ENCODE results near the gene CNTN1. TPM values are rescaled to one million over a fixed set of nuclear protein-coding genes. Genes with fewer than 3 reads are reported as not detected.

CNTN1 gene
- total RNA-seq, 1 experiment from 2014 or later = 3.0 TPM

DNA sequence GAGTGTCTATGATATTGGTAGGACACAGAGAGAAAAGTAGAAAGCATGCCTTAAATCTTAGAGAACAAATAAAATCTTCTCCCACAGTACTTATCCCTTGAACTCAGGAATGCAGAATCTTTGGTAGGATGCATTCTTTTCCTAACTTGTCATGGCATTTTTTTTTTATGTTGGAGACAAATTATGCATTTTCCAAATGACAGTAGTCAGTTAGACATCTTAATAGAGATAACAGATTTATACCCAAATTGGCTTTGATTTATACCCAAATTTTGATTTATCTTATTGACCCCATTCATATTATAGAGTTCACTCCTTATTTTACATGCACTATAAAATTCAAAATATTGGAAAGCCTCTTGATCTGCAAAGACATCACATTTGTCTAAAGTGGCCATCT, 132.9 kb downstream of the CNTN1 start:
- H3K4me2 ChIP-seq (ENCODE audit: low read length) = no peak overlapping the region
- no peaks in the 10 kb centered on the region for H3K79me2 ChIP-seq (ENCODE audit: insufficient read depth, low read length)
- intact Hi-C loops (cut with micrococcal nuclease) = no loop called here
- DNase-seq (ENCODE audit: low read depth, low spot score) = no peak
- H3K9ac ChIP-seq (ENCODE audit: low read length) = no peak overlapping the region
- H3K27ac ChIP-seq (ENCODE audit: low read depth, low read length) = no peak overlapping the region
- no peaks in the 10 kb centered on the region for H3K9me2 ChIP-seq (ENCODE audit: insufficient read depth)
- no peaks in the 10 kb centered on the region for H4K20me1 ChIP-seq (ENCODE audit: insufficient read depth)
- POLR2A ChIA-PET = no interaction called here
- no peak overlapping the region for H3K4me3 ChIP-seq (replicated peaks in 1 of 2; ENCODE audit: low read depth in 1 of 2, low read length in 2 of 2)
- no peaks in the 10 kb centered on the region for H3K9me3 ChIP-seq (ENCODE audit: control insufficient read depth in 1 of 2, insufficient read depth in 1 of 2, low read depth in 1 of 2, low read length in 2 of 2)
- TF ChIP-seq SP1 (IDR thresholded peaks at IDR 0.05; ENCODE audit: low read depth) = no peak
- H3K36me3 ChIP-seq (ENCODE audit: control insufficient read depth in 1 of 2, insufficient read depth in 2 of 2, low read length in 2 of 2) = no peaks in the 10 kb centered on the region
- ATAC-seq = no peak
- H2AFZ ChIP-seq (ENCODE audit: low read depth, low read length, poor library complexity, severe bottlenecking) = no peak overlapping the region
- RAD21 ChIA-PET (ENCODE audit: low non-redundant PET in 1 of 2, low total read pairs in 2 of 2, uncharacterized antibody in 2 of 2, unreplicated experiment in 2 of 2) = no interaction called here
- CTCF ChIA-PET = no interaction called here
- H3K27me3 ChIP-seq (ENCODE audit: insufficient read depth, low read length) = no peaks in the 10 kb centered on the region
- no TSS peak for BruUV-seq (replicated peaks)
- H3K4me1 ChIP-seq (ENCODE audit: control insufficient read depth in 1 of 2, insufficient read depth in 2 of 2, low read length in 2 of 2) = peaks cover 0 to 9% of the 10 kb centered on the region in 2 experiments; a peak in 2 of 4 replicates

- CTCF ChIA-PET = no interaction called here
- POLR2A ChIA-PET = no interaction called here
- peak overlapping the region; percentile 59 for H2AFZ ChIP-seq (ENCODE audit: low read depth, low read length, poor library complexity, severe bottlenecking)
Measured at GRCh38 chr12:40827683-40828592, 135.7 kb downstream of the CNTN1 start.

More at GRCh38 chr12:40827683-40828592, 135.7 kb downstream of the CNTN1 start:
- H3K27me3 ChIP-seq (ENCODE audit: insufficient read depth, low read length) = no peaks in the 10 kb centered on the region
- TF ChIP-seq, protein P1, sequence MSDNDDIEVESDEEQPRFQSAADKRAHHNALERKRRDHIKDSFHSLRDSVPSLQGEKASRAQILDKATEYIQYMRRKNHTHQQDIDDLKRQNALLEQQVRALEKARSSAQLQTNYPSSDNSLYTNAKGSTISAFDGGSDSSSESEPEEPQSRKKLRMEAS (IDR thresholded peaks at IDR 0.05) = no peak
- TF ChIP-seq ZNF274 (IDR thresholded peaks at IDR 0.05; ENCODE audit: low read depth, low read length) = no peak
- TF ChIP-seq SRF (IDR thresholded peaks at IDR 0.05; ENCODE audit: low read depth) = no peak
- no peak for TF ChIP-seq ATF3 (IDR thresholded peaks at IDR 0.05)
- TF ChIP-seq EZH2 (IDR thresholded peaks at IDR 0.05) = no peak
- no peak for TF ChIP-seq POLR2AphosphoS5 (IDR thresholded peaks at IDR 0.05; ENCODE audit: low read depth, low read length)
- no peak for TF ChIP-seq CBX3 (IDR thresholded peaks at IDR 0.05; ENCODE audit: low read depth)
- no peak for TF ChIP-seq POLR2A (IDR thresholded peaks at IDR 0.05; ENCODE audit: borderline replicate concordance, extremely low read depth, insufficient read depth, insufficient read length)
- TF ChIP-seq JUND (IDR thresholded peaks at IDR 0.05) = no peak
- H3K9ac ChIP-seq (ENCODE audit: low read length) = no peak overlapping the region
- no peak for DNase-seq (ENCODE audit: low read depth, low spot score)
- no peak overlapping the region for H3K4me3 ChIP-seq (replicated peaks in 1 of 2; ENCODE audit: low read depth in 1 of 2, low read length in 2 of 2)
- BruUV-seq (replicated peaks) = no TSS peak
- no peaks in the 10 kb centered on the region for H3K36me3 ChIP-seq (ENCODE audit: control insufficient read depth in 1 of 2, insufficient read depth in 2 of 2, low read length in 2 of 2)
- H3K79me2 ChIP-seq (ENCODE audit: insufficient read depth, low read length) = no peaks in the 10 kb centered on the region
- no peaks in the 10 kb centered on the region for H4K20me1 ChIP-seq (ENCODE audit: insufficient read depth)
- intact Hi-C loops (cut with micrococcal nuclease) = no loop called here
- no peaks in the 10 kb centered on the region for H3K9me2 ChIP-seq (ENCODE audit: insufficient read depth)
- H3K27ac ChIP-seq (ENCODE audit: low read depth, low read length) = no peak overlapping the region
- no peaks in the 10 kb centered on the region for H3K9me3 ChIP-seq (ENCODE audit: control insufficient read depth in 1 of 2, insufficient read depth in 1 of 2, low read depth in 1 of 2, low read length in 2 of 2)
- peaks cover 0 to 10% of the 10 kb centered on the region in 2 experiments; a peak in 2 of 4 replicates for H3K4me1 ChIP-seq (ENCODE audit: control insufficient read depth in 1 of 2, insufficient read depth in 2 of 2, low read length in 2 of 2)
- RAD21 ChIA-PET (ENCODE audit: low non-redundant PET in 1 of 2, low total read pairs in 2 of 2, uncharacterized antibody in 2 of 2, unreplicated experiment in 2 of 2) = no interaction called here
- H3K4me2 ChIP-seq (ENCODE audit: low read length) = no peak overlapping the region
- no peak for ATAC-seq

Data from HCT116 (cell line).